NCI-H524 (cell line): ENCODE data around the gene SYVN1.
"Not testable (repeated sequence)": the region's sequence is repeated elsewhere in the genome, so short reads cannot be mapped to it uniquely, and the experiment has no call there.

Experiments used
- DNase-seq, 2 experiments: peaks; one replicate each; lab custom pipeline; 2025; lab: John Stamatoyannopoulos, UW

The SYVN1 gene

DNA sequence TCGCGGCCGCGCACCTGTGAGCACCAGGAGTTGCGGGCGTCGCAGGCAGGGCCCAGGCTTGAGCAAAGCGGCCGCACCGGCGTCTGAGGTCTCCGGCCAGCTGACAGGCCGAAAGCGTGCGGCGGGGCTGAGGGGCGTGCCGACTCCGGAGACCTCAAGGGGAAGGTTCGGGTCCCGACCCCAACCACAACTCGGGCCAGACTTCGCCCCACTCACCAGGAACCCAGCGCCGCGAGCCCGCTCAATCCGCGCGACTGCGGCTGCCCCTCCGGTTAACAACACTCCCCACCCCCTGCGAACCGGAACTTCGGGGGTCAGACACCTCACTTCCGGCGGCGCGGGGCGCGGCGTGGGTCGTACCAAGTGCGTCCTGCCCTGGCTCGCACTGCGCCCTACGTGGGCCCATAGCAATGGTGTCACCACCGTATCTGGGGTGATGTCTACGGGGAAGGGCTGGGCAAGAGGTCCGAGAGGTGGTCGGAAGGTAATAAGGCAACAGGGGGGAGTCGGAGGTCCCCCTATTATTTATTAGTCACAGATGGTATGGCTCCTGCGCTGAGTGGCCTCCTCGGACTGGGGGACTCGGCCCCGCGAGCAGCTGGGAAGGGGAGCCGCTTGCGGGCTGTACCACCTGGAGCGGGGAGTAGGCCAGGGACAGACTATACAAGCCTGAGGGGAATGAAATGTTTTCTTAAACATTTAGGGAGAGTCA lies at the start of gene SYVN1:
Gene SYVN1, minus strand, starts transcription at position 280 of the 712 bp plus-strand sequence. CDS start 918 bp downstream, outside the sequence.
- peak; percentile 85 to 87 for DNase-seq

DNA sequence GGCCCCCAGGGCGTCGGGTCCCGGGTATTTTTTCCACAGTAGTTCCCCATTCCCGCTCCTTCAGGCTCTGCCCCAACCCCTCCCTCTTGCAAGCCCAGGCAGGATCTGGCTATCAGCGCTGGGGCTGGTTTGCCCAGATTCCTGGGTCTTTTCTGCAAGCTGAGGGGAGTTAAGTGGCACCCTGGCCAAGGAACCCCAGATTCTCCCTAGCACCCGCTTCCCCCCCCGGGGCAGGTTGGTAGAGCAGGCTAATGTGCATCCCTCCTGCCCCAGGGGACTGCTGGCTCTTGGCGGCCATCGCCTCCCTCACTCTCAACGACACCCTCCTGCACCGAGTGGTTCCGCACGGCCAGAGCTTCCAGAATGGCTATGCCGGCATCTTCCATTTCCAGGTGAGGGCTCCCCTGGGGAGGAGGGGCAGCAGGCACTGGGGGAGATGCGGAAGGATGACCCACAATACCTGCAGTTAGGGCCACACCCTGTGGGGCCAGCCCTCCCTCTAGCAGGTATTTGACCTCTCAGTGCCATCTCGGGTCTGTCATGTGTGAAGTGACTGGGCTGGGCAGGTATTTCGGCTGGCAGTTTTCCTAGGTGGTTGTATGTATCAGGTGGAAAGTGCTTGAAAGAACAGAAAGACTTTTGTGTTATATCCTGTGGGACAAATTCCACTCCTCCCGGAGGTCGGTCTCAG lies 49.0 kb upstream of the SYVN1 start:
- no peak for DNase-seq

DNA sequence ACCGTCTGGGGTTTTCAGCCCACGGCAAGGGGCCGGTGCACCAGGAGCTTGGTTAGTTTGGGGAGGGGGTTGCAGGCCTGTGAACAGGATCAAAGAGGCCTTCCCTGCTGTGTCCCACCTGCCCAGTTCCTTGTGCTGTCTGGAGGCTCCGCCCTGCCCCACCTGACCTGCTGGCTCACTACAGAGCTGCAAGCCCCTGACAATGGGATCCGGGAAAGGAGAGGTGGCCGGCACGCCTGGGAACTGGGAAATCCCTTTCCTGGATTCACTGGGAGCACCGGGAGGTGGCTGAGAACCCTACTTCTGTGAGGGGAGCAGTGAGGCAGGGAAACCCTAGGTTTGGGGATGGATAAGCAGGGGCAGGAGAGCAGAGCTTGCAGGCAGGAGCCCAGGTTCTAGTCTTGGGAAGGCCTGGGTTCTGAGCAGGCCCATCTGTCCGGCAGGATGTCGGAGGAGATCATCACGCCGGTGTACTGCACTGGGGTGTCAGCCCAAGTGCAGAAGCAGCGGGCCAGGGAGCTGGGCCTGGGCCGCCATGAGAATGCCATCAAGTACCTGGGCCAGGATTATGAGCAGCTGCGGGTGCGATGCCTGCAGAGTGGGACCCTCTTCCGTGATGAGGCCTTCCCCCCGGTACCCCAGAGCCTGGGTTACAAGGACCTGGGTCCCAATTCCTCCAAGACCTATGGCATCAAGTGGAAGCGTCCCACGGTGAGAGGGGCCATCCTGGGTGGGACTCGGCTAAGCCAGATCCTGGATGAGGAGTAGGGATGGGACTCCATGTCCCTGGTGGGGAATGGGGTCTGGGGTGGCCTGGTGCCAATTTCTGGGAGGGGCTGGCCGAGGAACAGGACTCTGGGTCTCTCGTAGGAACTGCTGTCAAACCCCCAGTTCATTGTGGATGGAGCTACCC lies 48.2 kb upstream of the SYVN1 start:
- no peak for DNase-seq

DNA sequence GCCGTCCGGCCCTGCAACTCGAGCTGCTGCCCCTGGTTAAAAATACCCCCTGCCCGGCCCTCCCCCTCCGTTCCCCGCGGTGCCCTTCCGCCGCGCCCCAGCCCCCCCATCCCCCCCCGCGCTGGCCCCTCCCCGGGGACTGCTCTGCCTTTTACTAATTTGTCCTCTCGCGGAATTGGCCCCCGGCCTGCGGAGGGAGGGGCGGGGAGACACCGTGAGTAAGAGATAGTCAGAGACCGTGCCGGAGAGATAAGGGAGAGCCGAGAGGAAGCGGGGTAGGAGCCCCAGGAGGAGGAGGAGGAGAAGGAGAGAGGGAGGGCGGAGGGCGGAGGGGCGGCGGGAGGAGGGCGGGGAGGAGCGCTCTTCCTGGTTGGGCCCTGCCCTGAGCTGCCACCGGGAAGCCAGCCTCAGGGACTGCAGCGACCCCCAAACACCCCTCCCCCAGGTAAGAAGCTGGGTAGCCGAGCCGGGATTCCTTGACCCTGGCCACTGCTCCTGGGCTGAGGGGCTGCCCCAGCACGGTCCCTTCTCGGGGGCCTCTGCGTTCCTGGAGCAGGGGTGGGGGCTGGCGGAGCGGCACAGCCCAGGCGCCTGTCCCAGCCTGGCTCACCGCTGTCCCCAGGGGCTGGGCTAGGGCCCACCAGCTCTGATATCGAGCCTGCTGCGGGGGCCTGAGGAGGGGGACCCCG lies 47.4 kb upstream of the SYVN1 start, which contains the start of gene CAPN1:
Gene CAPN1, plus strand, starts transcription at position 360 of the 689 bp plus-strand sequence. CDS start 774 bp downstream, outside the sequence.
- peak in 1 of 2 experiments; percentile 39 for DNase-seq

DNA sequence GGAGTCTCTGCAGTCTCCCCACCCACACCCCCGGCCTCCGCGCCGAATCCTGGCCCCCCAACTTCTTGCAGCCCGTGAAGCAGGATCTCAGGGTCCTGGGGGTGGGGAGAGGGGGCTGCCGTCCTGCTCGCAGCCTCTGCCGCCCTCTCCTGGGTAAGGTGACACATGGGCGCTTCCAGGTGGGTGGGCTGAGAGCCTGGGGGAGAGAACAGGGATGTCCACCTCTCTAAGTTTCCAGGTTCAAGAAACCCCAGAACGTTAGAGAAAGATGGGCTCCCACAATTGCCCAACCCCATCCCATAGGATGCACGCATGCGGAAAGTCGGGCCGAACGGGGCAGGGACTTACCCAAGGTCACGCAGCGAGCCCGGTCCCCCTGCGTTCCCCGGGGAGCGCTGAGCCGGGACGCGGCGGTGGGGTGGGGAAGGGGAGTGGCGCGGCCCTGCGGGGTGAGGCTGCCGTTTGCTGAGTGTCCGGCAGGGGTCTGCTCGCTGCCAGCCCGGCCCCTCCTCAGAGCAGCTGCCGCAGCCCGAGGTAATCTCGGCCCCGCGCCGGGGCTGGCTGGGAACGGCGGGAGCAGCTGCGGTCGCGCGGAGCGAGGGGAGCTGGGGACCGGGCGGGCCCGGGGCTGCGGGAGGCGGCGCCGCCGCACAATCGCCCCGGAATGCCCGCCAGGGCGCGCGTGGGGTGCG lies 46.7 kb upstream of the SYVN1 start:
- peak; percentile 12 to 57 for DNase-seq

DNA sequence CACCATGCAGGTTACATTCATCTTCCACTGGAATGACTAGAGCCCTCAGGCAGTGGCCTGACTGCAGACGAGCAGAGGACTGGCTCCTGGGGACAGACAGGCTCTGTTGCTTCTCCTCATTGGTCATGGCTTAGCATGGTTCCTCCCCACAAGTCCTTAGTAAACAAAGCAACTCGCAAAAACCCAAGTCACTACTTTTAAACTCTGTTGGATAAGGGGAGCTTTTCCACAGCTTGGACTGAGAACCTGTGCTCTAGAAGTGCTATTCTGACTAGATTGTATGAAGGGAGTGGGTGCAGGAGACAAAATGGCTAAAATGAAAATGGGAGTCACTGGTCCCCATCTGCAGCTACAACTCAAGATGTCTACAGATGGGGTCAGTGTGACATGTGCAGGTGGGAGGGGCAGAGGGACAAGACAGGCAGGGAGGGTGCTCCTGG lies 40.3 kb upstream of the SYVN1 start:
- DNase-seq: not testable (repeated sequence)

DNA sequence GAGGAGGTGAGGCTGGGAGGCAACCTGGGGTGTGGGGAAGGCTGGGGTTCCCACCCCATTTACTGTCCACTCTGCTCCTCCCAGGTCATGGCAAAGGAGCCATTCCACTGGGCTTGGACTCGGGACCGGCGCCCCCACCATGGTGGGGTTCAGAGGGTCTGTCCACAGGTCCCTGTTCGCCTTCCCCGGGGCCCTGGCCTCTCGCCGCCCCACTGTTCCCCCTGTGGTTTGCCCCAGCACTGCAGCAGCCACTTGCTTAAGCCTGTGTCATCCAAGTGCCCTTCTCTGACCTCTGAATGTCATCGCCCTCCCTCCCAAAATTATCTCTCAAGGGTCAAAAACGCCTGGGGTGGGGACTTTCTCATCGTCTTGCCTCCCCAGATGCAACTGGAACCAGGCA lies 38.3 kb upstream of the SYVN1 start:
- DNase-seq: no peak

DNA sequence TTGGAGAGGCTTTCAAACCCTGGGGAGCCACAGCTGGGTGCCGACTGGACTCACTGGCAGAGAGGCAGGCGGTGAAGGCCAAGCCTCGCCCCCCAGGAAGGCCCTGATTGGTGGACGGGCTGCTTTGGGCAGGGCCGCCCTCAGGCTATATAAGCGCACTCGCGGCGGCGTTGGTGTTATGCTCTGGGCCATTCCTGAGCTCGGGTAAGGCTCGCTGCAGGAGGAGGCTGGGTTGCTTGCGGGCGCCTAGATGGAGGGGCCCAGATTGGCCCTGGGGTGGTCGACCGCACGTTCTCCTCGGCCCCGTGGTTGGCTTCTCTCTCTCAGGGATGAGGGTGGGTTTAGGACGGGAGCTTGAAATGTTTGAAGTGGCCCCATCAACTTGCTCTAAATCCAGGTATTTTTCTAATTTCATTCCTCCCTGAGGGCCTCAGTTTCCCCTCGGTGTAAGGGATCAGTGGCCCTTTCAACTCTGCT lies 35.8 kb upstream of the SYVN1 start, which contains the start of gene SPDYC:
Gene SPDYC, plus strand, starts transcription at position 176 of the 477 bp plus-strand sequence. CDS start 1,125 bp downstream, outside the sequence.
- DNase-seq: no peak

DNA sequence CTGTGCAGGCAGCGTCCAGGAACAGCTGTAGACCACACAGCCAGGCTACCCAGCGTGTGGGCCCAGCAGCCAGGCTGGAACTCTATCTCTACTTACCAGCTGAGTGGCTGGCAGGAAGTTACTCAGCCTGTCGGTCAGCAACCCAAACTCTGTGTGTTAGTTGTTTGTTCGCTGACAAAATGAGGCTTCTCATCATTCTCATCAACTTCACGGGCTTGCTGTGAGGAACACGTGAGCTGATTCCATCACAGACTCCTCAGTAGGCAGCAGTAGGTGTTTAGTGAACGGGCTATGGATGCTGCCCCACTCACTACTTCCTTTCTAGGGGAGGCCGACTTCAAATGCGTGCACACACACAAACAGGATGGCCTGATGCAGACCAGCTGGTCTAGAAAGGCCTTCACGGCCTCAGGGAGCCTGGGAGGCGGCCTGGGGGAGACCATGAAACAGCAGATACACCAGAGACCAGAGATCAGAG lies 34.9 kb upstream of the SYVN1 start:
- no peak for DNase-seq

DNA sequence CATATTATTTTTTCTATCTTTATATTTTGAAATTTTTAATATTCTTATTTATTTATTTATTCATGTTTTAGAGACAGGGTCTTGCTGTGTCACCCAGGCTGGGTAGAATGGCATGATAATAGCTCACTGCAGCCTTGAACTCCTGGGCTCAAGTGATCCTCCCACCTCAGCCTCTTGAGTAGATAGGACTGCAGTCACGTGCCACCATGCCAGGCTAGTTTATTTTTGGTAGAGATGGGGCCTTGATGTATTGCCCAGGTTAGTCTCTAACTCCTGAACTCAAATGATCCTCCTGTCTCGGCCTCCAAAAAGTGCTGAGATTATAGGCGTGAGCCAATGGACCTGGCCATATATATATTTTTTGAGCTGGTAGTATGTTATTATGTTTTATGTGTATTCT lies 33.3 kb upstream of the SYVN1 start:
- DNase-seq: no peak

DNA sequence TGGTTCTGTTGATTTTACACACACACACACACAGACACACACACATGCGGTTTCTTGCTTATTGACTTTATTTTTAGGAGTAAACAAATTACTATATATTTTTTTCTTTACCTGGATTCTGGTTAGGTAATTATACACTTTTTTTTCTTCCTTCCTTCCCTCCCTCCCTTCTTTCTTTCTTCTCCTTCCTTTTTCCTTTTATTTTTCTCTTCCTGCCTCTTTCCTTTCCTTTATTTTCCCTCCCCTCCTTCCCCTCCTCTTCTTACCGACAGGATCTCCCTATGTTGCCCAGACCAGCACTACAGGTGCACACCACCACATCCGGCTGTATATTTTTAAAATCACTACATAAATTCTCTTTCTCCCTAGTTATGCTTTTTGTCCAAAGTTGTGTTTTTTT lies 32.6 kb upstream of the SYVN1 start:
- no peak for DNase-seq

DNA sequence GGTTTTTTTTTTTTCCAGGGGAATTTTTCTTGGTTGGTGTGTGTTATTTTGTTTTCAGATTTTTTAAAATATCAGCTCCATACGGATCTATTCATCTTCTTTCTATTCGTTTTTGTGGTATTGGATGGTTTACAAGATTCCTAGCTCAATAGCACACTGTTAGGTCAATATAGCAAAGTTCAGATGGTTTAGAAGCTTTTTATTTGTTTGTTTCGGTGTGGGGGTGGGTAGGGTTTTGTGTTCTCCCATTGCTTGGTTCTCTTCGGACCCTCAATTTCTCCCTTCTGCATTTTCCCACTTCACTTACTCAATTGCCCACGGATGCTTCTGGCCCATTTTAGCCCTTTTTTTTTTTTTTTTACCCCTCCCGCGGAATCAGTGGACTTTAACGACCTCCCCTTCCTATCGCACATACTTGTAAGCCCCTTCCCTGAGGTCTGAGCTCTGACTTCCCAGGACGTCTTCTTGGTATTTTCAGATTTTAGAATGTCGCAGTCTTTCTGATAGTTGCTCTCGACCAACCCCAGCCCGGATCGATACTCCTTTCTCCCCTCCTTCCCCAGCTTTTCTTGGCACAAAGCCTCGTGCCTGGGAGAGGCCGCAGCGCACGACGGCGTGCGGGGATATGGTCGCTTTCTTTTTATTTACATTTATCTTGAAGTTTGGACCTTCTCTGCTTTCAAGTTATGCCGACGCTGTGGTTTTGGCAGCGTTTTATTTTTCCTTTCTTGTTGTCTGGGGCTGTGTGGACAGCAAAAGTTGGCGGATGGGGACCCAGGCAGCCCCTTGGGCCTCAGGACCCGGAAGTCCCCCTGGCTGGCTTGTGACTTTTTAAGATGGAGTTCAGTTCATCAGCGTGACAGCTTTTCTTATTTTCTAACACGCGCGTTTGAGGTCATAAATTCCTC lies 31.3 kb upstream of the SYVN1 start:
- no peak for DNase-seq

DNA sequence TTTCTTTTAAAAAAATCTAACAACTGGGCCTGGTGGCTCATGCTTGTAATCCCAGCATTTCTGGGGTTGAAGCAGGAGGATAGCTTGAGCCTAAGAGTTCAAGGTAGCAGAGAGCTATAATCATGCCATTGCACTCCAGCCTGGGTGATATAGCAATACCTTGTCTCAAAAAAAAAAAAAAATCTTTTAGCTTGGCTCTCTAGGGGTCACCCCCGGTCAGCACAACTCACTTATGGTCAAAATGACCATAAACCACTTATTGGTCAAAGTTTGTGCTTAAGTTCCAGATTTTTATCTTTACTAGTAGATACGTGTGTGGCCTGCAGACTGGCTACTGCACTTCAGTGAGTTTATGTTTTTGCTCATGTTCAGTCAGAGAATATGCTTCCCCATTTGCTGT lies 29.4 kb upstream of the SYVN1 start:
- no peak for DNase-seq

DNA sequence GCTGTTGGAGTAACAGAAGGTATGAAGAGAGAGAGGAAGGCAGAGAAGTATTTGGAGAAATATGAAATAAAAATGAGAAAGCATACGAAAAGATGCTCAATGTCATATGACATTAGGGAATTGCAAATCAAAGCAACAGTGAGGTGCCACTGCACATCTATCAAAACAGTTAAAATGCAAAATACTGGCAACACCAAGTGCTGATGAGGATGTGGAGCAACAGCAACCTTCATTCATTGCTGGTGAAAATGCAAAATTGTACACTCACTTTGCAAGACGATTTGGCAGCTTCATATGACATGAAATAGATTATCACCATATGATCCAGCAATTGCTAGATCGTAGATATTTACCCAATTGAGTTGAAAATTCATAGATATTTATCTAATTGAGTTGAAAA lies 26.3 kb upstream of the SYVN1 start:
- no peak for DNase-seq

DNA sequence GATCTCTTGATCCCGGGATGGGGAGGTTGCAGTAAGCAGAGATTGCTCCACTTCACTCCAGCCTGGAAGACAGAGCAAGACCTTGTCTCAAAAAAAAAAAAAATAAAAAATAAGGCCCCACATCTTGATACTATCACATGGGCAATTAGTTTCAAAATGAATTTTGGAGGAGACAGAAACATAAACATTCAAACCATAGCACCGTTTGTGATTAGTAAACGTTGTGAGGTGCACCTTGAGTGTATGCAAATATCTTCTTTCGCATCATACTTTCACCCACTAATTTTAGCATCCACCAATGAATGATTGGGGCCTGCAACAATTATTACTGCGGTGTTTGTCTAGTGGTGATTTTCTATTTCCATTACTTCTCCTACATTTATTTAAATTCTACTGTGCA lies 24.7 kb upstream of the SYVN1 start:
- no peak for DNase-seq

DNA sequence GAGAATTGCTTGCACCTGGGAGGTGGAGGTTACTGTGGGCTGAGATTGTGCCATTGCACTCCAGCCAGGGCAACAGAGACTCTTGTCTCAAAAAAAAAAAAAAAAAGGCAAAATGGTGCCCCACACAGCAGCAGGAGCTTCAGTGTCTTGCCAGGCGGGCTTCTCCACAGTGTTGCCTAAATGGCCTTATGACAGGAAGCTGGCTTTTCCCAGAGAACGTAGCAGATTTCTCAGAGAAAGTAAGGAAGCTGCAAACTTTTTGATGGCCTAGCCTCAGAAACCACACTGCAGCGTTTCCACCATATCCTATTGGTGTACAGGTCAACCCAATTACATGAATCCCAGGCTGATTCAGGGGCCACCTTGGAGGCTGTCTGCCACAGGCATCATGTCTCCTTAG lies 23.0 kb upstream of the SYVN1 start:
- no peak for DNase-seq

DNA sequence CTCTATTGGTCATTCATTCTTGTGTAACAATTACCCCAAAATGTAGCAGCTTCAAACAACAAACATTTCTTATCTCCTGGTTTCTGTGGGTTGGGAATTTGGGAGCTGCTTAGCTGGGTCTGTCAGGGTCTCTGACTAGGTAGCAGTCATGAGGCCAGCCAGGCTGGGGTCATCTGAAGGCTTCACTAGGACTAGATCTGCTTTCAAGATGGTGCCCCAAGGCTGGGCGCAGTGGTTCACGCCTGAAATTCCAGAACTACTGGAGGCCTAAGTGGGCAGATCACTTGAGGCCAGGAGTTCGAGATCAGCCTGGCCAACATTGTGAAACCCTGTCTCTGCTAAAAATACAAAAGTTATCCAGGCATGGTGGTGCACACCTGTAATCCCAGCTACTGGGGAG lies 22.6 kb upstream of the SYVN1 start:
- DNase-seq: no peak

DNA sequence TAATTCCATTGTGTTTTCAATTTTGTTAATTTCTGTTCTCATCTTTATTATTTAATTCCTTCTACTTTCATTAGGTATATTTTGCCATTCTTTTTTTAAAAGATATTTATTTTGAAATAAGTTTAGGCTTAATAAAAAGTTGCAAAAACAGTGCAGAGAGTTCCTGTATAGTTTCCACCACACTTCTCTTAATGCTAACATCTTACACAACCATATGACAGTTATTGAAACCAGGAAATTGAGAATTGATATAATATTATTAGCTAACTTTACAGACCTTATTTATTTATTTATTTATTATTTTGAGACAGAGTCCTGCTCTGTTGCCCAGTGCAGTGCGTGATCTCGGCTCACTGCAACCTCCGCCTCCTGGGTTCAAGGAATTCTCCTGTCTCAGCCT lies 21.9 kb upstream of the SYVN1 start:
- no peak for DNase-seq

DNA sequence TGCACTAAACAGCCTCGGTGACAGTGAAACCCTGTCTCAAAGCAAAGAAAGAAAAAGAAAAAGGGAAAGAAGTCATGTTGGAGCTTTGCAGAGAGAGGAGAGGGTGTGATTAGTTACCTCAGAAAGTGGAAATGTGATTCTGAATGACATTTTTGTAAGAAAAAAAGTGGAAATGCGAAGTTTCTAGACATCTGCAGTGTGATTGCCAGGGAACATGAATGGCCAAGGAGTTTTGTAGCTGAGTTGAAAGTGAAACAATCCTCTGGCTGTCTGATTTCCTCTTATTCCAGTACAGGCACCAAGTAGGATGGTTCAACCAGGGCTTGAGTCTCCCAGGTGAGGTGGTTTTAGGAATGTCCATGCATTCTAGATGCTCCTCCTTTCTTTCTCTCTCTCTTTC lies 17.8 kb upstream of the SYVN1 start:
- no peak for DNase-seq
